OCI-LY3 (cell line): ENCODE data around the gene MAPT.

Source experiments
- EZH2phosphoT487 ChIP-seq: fragments of 200-600 bp; shearing (Covaris generic); IDR thresholded peaks from 2 replicates; pipeline ENCODE4 v1.6.1; 2018; ENCODE audit warnings: antibody characterized with exemption, mixed run types, low read depth
- TF ChIP-seq, protein P1 (sequence below): fragments of 200-600, 300-600 bp; sonication (generic); IDR thresholded peaks from 2 replicates; pipeline ENCODE4 v1.5.1; 2014; ENCODE audit warnings: antibody characterized with exemption, low read length, low read depth

DNA sequence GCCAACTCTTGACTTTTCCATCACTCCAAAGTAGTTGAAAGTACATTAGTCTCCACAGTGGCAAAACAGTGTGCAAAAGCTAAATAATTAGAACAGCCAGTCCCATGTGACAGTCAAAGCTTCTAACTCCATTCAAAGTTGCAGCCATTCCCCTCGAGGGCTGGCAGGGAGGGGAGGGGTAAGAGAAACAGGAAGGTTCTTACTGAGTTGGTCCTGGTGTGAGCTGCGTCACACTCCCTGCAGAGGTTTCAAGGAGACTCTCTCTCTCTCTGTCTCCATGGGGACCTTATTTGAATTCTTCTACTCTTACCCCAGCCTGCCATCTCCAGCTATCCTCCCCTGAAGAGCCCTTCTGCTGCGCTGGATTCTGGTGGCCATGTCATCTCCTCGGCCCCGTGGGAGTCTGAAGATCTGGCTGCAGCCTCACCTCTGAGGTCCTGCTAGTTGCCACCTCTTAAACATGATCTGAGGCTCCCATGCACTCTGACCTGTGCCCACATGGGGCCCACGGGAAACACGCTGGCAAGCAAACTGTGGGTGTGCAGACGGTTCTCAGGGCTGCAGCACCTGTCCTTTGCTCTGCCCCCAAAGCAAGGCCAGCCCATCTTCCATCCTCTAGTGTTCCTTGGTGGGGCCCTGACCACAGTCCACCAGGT lies 81.4 kb downstream of the MAPT start:
- TF ChIP-seq, protein P1, sequence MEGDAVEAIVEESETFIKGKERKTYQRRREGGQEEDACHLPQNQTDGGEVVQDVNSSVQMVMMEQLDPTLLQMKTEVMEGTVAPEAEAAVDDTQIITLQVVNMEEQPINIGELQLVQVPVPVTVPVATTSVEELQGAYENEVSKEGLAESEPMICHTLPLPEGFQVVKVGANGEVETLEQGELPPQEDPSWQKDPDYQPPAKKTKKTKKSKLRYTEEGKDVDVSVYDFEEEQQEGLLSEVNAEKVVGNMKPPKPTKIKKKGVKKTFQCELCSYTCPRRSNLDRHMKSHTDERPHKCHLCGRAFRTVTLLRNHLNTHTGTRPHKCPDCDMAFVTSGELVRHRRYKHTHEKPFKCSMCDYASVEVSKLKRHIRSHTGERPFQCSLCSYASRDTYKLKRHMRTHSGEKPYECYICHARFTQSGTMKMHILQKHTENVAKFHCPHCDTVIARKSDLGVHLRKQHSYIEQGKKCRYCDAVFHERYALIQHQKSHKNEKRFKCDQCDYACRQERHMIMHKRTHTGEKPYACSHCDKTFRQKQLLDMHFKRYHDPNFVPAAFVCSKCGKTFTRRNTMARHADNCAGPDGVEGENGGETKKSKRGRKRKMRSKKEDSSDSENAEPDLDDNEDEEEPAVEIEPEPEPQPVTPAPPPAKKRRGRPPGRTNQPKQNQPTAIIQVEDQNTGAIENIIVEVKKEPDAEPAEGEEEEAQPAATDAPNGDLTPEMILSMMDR = no peak
- TF ChIP-seq EZH2phosphoT487 = no peak
